HEK293T (cell line): ENCODE results near the gene PITPNM3.

Experiments
- ARNT ChIP-seq: fragments of 450-650 bp; IDR thresholded peaks from 2 replicates; pipeline ENCODE4 v1.6.1; 2017; ENCODE audit warnings: mild to moderate bottlenecking
- BHLHE40 ChIP-seq: fragments of 450-650 bp; IDR thresholded peaks from 2 replicates; pipeline ENCODE4 v1.6.1; 2016; ENCODE audit warnings: mild to moderate bottlenecking, moderate library complexity, borderline replicate concordance
- CTBP1 ChIP-seq: fragments of 450-650 bp; IDR thresholded peaks from 2 replicates; pipeline ENCODE4 v1.6.1; 2016; ENCODE audit warnings: borderline replicate concordance
- ELF4 ChIP-seq: fragments of 450-650 bp; IDR thresholded peaks from 2 replicates; pipeline ENCODE4 v1.6.1; 2017; ENCODE audit warnings: antibody characterized with exemption
- FOXA1 ChIP-seq: fragments of 450-650 bp; IDR thresholded peaks from 2 replicates; pipeline ENCODE4 v1.6.1; 2016; ENCODE audit warnings: mild to moderate bottlenecking
- FOXM1 ChIP-seq: fragments of 450-650 bp; IDR thresholded peaks from 2 replicates; pipeline ENCODE4 v1.6.1; 2017; ENCODE audit warnings: mild to moderate bottlenecking, borderline replicate concordance
- HDGF ChIP-seq: fragments of 450-650 bp; IDR thresholded peaks from 2 replicates; pipeline ENCODE4 v1.6.1; 2017; ENCODE audit warnings: antibody characterized with exemption, borderline replicate concordance
- L3MBTL2 ChIP-seq: fragments of 450-650 bp; conservative IDR thresholded peaks from 2 replicates; pipeline ENCODE4 v1.6.1; 2016; ENCODE audit warnings: mild to moderate bottlenecking
- NFRKB ChIP-seq: fragments of 450-650 bp; IDR thresholded peaks from 2 replicates; pipeline ENCODE4 v1.6.1; 2016; ENCODE audit warnings: mild to moderate bottlenecking, moderate library complexity
- SP1 ChIP-seq: fragments of 450-650 bp; IDR thresholded peaks from 2 replicates; pipeline ENCODE4 v1.6.1; 2017
- SUZ12 ChIP-seq: fragments of 450-650 bp; IDR thresholded peaks from 2 replicates; pipeline ENCODE4 v1.6.1; 2016; ENCODE audit warnings: mild to moderate bottlenecking
- TARDBP ChIP-seq: fragments of 450-650 bp; IDR thresholded peaks from 2 replicates; pipeline ENCODE4 v1.6.1; 2016
- ZNF384 ChIP-seq: fragments of 450-650 bp; IDR thresholded peaks from 2 replicates; pipeline ENCODE4 v1.6.1; 2016
- TF ChIP-seq, protein P1 (sequence below): fragments of 450-650 bp; IDR thresholded peaks from 2 replicates; pipeline ENCODE4 v1.6.1; 2016

GRCh38 chr17:6570731-6571451 lies 14.5 kb upstream of the PITPNM3 start:
- no peak for TF ChIP-seq BHLHE40
- no peak for TF ChIP-seq FOXM1
- TF ChIP-seq NFRKB: no peak
- no peak for TF ChIP-seq ARNT
- TF ChIP-seq HDGF: no peak
- no peak for TF ChIP-seq SP1
- TF ChIP-seq SUZ12: no peak
- TF ChIP-seq L3MBTL2: no peak
- no peak for TF ChIP-seq ZNF384
- no peak for TF ChIP-seq TARDBP
- TF ChIP-seq, protein P1, sequence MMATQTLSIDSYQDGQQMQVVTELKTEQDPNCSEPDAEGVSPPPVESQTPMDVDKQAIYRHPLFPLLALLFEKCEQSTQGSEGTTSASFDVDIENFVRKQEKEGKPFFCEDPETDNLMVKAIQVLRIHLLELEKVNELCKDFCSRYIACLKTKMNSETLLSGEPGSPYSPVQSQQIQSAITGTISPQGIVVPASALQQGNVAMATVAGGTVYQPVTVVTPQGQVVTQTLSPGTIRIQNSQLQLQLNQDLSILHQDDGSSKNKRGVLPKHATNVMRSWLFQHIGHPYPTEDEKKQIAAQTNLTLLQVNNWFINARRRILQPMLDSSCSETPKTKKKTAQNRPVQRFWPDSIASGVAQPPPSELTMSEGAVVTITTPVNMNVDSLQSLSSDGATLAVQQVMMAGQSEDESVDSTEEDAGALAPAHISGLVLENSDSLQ: no peak
- no peak for TF ChIP-seq ELF4
- TF ChIP-seq FOXA1: no peak
- TF ChIP-seq CTBP1: no peak
